Omental fat pad (tissue), 4 donors: ENCODE data around the gene PLCL2. TPM values are rescaled to one million over a fixed set of nuclear protein-coding genes. Genes with fewer than 3 reads are reported as not detected.

Experiments used
- ATAC-seq: fragments of 150-250 bp; one replicate; pipeline ENCODE4 v1.9.1; 2016; ENCODE audit warnings: mild to moderate bottlenecking, moderate library complexity; ENCODE audit not compliant: low FRiP score
- DNase-seq: peaks from one replicate; pipeline ENCODE4 v3.0.0-alpha.2; 2019; ENCODE audit warnings: low spot score
- CTCF ChIP-seq, 3 donors: fragments of 450-650 bp; IDR thresholded peaks; one replicate each; pipeline ENCODE4 v1.5.1; 2016 to 2017; ENCODE audit warnings: antibody characterized with exemption in 3 of 3, mild to moderate bottlenecking in 3 of 3, moderate library complexity in 2 of 3
- total RNA-seq, 4 donors: library from RNA; depleted of rRNA; stranded (reverse); fragments of >200 nt; gene quantifications; one replicate each; pipeline ENCODE4 v1.1.0, GENCODE V29; 2016

The PLCL2 gene
- total RNA-seq, 4 donors from 2014 or later: 10.8 to 28.5 (median 16.3) TPM

DNA sequence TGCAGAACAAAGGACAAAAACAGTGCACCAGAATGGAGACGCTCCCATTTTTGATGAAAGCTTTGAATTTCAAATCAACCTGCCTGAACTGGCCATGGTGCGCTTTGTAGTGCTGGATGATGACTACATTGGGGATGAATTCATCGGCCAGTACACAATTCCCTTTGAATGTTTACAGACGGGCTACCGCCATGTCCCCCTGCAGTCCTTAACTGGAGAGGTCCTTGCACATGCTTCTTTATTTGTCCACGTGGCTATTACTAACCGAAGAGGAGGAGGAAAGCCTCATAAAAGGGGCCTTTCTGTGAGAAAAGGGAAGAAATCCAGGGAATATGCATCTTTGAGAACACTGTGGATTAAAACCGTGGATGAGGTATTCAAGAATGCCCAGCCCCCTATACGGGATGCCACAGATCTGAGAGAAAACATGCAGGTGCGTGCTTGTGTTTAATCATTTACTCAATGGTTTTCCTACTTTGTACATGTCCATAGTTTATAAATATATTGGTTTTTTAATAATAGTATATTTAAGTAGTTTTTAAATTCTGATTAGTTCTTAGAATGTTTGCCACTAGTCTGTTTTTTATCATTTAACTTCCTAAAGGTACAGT is 127.1 kb downstream of the PLCL2 start:
- DNase-seq (no peak), ATAC-seq (no peak)

GRCh38 chr3:17013050-17013449 is 128.3 kb downstream of the PLCL2 start:
- no peak for TF ChIP-seq CTCF (IDR thresholded peaks at IDR 0.05)
- DNase-seq (no peak), ATAC-seq (no peak)

More for the DNA sequence above, 127.1 kb downstream of the PLCL2 start:
- no peak for TF ChIP-seq CTCF (IDR thresholded peaks at IDR 0.05)

- TF ChIP-seq CTCF (IDR thresholded peaks at IDR 0.05): no peak
- no peak for DNase-seq
- ATAC-seq: no peak
Observed at GRCh38 chr3:17013571-17013970, 128.8 kb downstream of the PLCL2 start.

GRCh38 chr3:17014284-17014683 is 129.5 kb downstream of the PLCL2 start:
- no peak for TF ChIP-seq CTCF (IDR thresholded peaks at IDR 0.05)
- ATAC-seq: no peak
- DNase-seq: no peak

GRCh38 chr3:17014709-17015108 is 130.0 kb downstream of the PLCL2 start:
- no peak for ATAC-seq
- no peak for DNase-seq
- no peak for TF ChIP-seq CTCF (IDR thresholded peaks at IDR 0.05)

DNA sequence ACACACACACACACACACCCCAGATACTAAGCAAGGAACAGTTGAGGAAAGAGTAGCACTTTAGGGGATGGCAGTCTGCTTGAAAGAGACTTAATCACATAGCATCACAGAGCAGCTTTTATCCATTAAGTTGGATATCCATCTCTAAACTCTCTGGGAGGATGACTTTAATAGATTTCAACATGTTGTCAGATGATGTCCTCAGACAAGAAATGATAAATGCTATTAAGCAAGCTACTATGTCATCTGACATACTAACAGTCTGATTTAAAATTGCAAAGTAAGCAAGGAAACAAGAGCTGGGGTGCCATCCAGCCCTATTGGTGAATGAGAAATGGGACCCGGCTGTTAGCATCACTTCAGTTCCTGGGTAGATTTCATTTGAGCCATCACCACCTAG is 136.9 kb downstream of the PLCL2 start:
- DNase-seq (no peak), ATAC-seq (no peak)
- TF ChIP-seq CTCF (IDR thresholded peaks at IDR 0.05): no peak

- ATAC-seq (no peak), DNase-seq (no peak)
- TF ChIP-seq CTCF (IDR thresholded peaks at IDR 0.05): no peak
Observed at GRCh38 chr3:17023006-17023664, 138.4 kb downstream of the PLCL2 start.
